ENCODE measurements around the gene TYMP.
A peak's percentile ranks its signal among the peaks of the same experiment; 100 is the strongest.

- peak; percentile 56 for TF ChIP-seq POLR2A (IDR thresholded peaks at IDR 0.05)
- TF ChIP-seq, protein P1, sequence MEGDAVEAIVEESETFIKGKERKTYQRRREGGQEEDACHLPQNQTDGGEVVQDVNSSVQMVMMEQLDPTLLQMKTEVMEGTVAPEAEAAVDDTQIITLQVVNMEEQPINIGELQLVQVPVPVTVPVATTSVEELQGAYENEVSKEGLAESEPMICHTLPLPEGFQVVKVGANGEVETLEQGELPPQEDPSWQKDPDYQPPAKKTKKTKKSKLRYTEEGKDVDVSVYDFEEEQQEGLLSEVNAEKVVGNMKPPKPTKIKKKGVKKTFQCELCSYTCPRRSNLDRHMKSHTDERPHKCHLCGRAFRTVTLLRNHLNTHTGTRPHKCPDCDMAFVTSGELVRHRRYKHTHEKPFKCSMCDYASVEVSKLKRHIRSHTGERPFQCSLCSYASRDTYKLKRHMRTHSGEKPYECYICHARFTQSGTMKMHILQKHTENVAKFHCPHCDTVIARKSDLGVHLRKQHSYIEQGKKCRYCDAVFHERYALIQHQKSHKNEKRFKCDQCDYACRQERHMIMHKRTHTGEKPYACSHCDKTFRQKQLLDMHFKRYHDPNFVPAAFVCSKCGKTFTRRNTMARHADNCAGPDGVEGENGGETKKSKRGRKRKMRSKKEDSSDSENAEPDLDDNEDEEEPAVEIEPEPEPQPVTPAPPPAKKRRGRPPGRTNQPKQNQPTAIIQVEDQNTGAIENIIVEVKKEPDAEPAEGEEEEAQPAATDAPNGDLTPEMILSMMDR (IDR thresholded peaks at IDR 0.05): no peak
These were observed 21.6 kb downstream of the TYMP start, which contains the start of gene NCAPH2 for GRCh38 chr22:50507991-50508884.
